Measurements from ENCODE around the gene OCSTAMP.

DNA sequence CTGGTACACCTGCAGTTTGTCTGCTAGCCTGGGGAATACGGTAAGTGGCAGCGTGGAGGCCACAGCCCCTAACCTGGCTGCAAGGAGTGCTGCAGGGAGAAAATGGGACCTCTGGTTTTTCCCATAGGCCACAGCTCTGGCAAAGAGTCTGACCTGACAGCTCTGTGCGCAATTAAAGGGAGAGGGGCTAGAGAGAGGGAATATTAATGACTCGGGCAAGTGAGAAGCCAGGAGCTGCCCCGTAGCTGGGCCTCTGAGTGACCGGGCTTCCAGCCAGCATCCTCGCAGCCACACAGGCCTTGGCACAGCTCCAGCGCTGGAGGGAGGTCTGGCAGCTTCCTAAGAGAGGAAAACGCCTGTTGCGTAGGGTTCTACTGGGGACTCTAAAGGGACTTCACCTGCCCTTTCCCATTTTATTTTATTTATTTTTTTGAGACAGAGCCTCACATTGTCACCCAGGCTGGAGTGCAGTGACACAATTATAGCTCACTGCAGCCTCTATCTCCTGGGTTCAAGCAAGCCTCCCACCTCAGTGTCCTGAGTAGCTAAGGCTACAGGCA lies 18.2 kb upstream of the OCSTAMP start:
- TF ChIP-seq POLR2A (IDR thresholded peaks at IDR 0.05) (no peak), POLR2AphosphoS5 (IDR thresholded peaks at IDR 0.05) (peak; percentile 24 to 57 (median 50))
- TF ChIP-seq, protein P1, sequence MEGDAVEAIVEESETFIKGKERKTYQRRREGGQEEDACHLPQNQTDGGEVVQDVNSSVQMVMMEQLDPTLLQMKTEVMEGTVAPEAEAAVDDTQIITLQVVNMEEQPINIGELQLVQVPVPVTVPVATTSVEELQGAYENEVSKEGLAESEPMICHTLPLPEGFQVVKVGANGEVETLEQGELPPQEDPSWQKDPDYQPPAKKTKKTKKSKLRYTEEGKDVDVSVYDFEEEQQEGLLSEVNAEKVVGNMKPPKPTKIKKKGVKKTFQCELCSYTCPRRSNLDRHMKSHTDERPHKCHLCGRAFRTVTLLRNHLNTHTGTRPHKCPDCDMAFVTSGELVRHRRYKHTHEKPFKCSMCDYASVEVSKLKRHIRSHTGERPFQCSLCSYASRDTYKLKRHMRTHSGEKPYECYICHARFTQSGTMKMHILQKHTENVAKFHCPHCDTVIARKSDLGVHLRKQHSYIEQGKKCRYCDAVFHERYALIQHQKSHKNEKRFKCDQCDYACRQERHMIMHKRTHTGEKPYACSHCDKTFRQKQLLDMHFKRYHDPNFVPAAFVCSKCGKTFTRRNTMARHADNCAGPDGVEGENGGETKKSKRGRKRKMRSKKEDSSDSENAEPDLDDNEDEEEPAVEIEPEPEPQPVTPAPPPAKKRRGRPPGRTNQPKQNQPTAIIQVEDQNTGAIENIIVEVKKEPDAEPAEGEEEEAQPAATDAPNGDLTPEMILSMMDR (IDR thresholded peaks at IDR 0.05 in 8 of 11, conservative IDR thresholded peaks at IDR 0.05 in 3 of 11): no peak
